K562 (cell line): Measurements from ENCODE around the gene SUPT5H. TPM values are rescaled to one million over a fixed set of nuclear protein-coding genes. Genes with fewer than 3 reads are reported as not detected.

Experiments
- ATAC-seq: fragments of 200-7000 bp; cut with Tn5 transposase; 3 replicates; pipeline ENCODE4 v1.9.1; 2020; ENCODE audit warnings: moderate library complexity
- BruUV-seq: library from RNA; stranded (reverse); fragments of 400-500 nt; replicated peaks from 2 replicates; lab custom pipeline; 2021; lab: Mats Ljungman, UMichigan
- CTCF ChIA-PET: fragments of 300-600 bp; formaldehyde crosslinking; extraction: SDS; loops from one replicate; lab custom pipeline; 2021; ENCODE audit warnings: low intra/inter-chr PET ratio; lab: Yijun Ruan, JAX
- POLR2A ChIA-PET: fragments of 300-600, 350-650 bp; sonication (Branson Sonifier 250); formaldehyde crosslinking; extraction: SDS; loops from one replicate; lab custom pipeline; 2021; ENCODE audit warnings: antibody characterized with exemption, inconsistent platforms; lab: Yijun Ruan, JAX
- DNase-seq, 4 experiments: peaks; one replicate each; pipeline versions ENCODE4 v3.0.0 to v3.0.0-alpha.2; 2011 to 2018; ENCODE audit warnings: low spot score in 3 of 4, mixed read lengths in 3 of 4; ENCODE audit errors: extremely low read depth in 1 of 4
- FAIRE-seq: peaks from 2 replicates; lab custom pipeline; 2011; peaks lifted over from hg19 to GRCh38; lab: Jason Lieb, UNC
- H2AFZ ChIP-seq: 2 replicates; pipeline ENCODE4 v1.6.0; 2011; ENCODE audit warnings: low read depth, low read length, control low read depth, inconsistent platforms
- H3K27ac ChIP-seq: fragments of 200-600 bp; 3 replicates; pipeline ENCODE4 v1.8.0; 2011; ENCODE audit warnings: low read depth, mild to moderate bottlenecking, control low read depth, inconsistent platforms, low read length, moderate library complexity, mixed read lengths; ENCODE audit errors: extremely low read depth
- H3K27me3 ChIP-seq, 2 experiments: fragments of 300-600 bp in 1 of 2; 2 replicates in 1 of 2; 3 replicates in 1 of 2; pipeline versions ENCODE4 v1.6.0 to v1.8.0; 2011; ENCODE audit warnings: inconsistent platforms in 2 of 2, low read length in 2 of 2, mild to moderate bottlenecking in 1 of 2, mixed read lengths in 1 of 2, moderate library complexity in 1 of 2; ENCODE audit not compliant: control insufficient read depth in 2 of 2, insufficient read depth in 2 of 2
- H3K36me3 ChIP-seq: fragments of 300-600 bp; 3 replicates; pipeline ENCODE4 v1.8.0; 2011; ENCODE audit warnings: mild to moderate bottlenecking, low read length, inconsistent platforms; ENCODE audit not compliant: control insufficient read depth, insufficient read depth
- H3K4me1 ChIP-seq, 2 experiments: fragments of 200-600 bp in 1 of 2; replicated peaks in 1 of 2; 2 replicates in 1 of 2; 3 replicates in 1 of 2; pipeline versions ENCODE4 v1.5.1 to v1.8.0; 2011; ENCODE audit warnings: inconsistent platforms in 2 of 2, low read length in 2 of 2, mild to moderate bottlenecking in 1 of 2, mixed read lengths in 1 of 2, moderate library complexity in 1 of 2; ENCODE audit not compliant: control insufficient read depth in 2 of 2, insufficient read depth in 2 of 2
- H3K4me2 ChIP-seq: 2 replicates; pipeline ENCODE4 v1.6.1; 2011; ENCODE audit warnings: low read length, control low read depth, inconsistent platforms, mixed read lengths; ENCODE audit not compliant: insufficient read depth
- H3K4me3 ChIP-seq: fragments of 200-600 bp; sonication (generic), shearing (Covaris generic); 2 replicates; pipeline ENCODE4 v1.5.1; 2016; ENCODE audit warnings: control low read depth, inconsistent platforms
- H3K79me2 ChIP-seq: fragments of 200-600 bp; 3 replicates; pipeline ENCODE4 v1.8.0; 2011; ENCODE audit warnings: low read length, inconsistent platforms; ENCODE audit not compliant: control insufficient read depth, insufficient read depth
- H3K9ac ChIP-seq, 2 experiments: 2 replicates each; pipeline versions ENCODE4 v1.6.0 to v1.6.1; 2011; ENCODE audit warnings: low read depth in 2 of 2, low read length in 2 of 2, control low read depth in 1 of 2, inconsistent platforms in 1 of 2, mild to moderate bottlenecking in 1 of 2, mixed read lengths in 1 of 2; ENCODE audit not compliant: insufficient read depth in 1 of 2
- H3K9me1 ChIP-seq: one replicate; pipeline ENCODE4 v1.6.0; 2011; ENCODE audit warnings: inconsistent platforms, mild to moderate bottlenecking, low read length, moderate library complexity; ENCODE audit not compliant: control insufficient read depth, insufficient read depth
- H3K9me3 ChIP-seq: replicated peaks from 2 replicates; pipeline ENCODE4 v1.5.1; 2011; ENCODE audit warnings: low read depth, low read length, inconsistent platforms; ENCODE audit not compliant: control insufficient read depth, insufficient read depth
- H4K20me1 ChIP-seq: replicated peaks from 2 replicates; pipeline ENCODE4 v1.6.1; 2011; ENCODE audit warnings: low read length, inconsistent platforms, mixed read lengths; ENCODE audit not compliant: control insufficient read depth, insufficient read depth
- ARID3A ChIP-seq: IDR thresholded peaks from 2 replicates; pipeline ENCODE4 v1.6.1; 2012; ENCODE audit warnings: low read depth, low read length, improper control_type of control experiment, borderline replicate concordance
- BCOR ChIP-seq: fragments of 450-650 bp; IDR thresholded peaks from 2 replicates; pipeline ENCODE4 v1.6.1; 2016
- BRD9 ChIP-seq: fragments of 450-650 bp; IDR thresholded peaks from 2 replicates; pipeline ENCODE4 v1.6.1; 2018; ENCODE audit warnings: low read depth; ENCODE audit not compliant: partially characterized antibody
- CAMTA2 ChIP-seq: fragments of 250-450 bp; sonication (Bioruptor Pico); conservative IDR thresholded peaks from 2 replicates; pipeline ENCODE4 v1.5.1; 2022
- CBX8 ChIP-seq: fragments of 200-600 bp; sonication (generic); IDR thresholded peaks from 2 replicates; pipeline ENCODE4 v1.6.1; 2012; ENCODE audit warnings: borderline replicate concordance, mixed run types, low read depth, mild to moderate bottlenecking, moderate library complexity, mixed read lengths, low read length, control low read depth, inconsistent platforms; ENCODE audit not compliant: poor library complexity, severe bottlenecking; ENCODE audit errors: extremely low read depth
- MCM3 ChIP-seq: fragments of 450-650 bp; IDR thresholded peaks from 2 replicates; pipeline ENCODE4 v1.6.1; 2016
- MCM7 ChIP-seq, 2 experiments: fragments of 450-650 bp; IDR thresholded peaks; 2 replicates each; pipeline ENCODE4 v1.6.1; 2016 to 2018
- PML ChIP-seq: IDR thresholded peaks from 2 replicates; pipeline ENCODE4 v1.6.1; 2012; ENCODE audit warnings: low read length, inconsistent platforms
- RBFOX2 ChIP-seq: fragments of 200-400 bp; formaldehyde crosslinking; IDR thresholded peaks from 2 replicates; pipeline ENCODE4 v1.6.1; 2017; ENCODE audit warnings: low read depth, mild to moderate bottlenecking, low read length, moderate library complexity
- SRF ChIP-seq, 2 experiments: fragments of 250-450, 450-650 bp in 1 of 2; sonication (Bioruptor Pico) in 1 of 2; sonication (generic) in 1 of 2; formaldehyde crosslinking; IDR thresholded peaks; 2 replicates each; pipeline versions ENCODE4 v1.5.0 to v1.5.1; 2020 to 2022; ENCODE audit warnings: mild to moderate bottlenecking in 1 of 2, missing genetic modification reagents in 1 of 2
- ZNF584 ChIP-seq: fragments of 200-800 bp; sonication (Bioruptor generic); IDR thresholded peaks from 2 replicates; pipeline ENCODE4 v1.6.1; 2016; ENCODE audit warnings: low read depth, mild to moderate bottlenecking, missing genetic modification characterization, missing compliant biosample characterization
- WGBS: fragments of 100-300 bp; shearing (Covaris generic); methylation state at CpG from one replicate; pipeline ENCODE4 v1.1.6; 2016; ENCODE audit warnings: low coverage, mixed read lengths; ENCODE audit not compliant: insufficient coverage; ENCODE audit errors: missing lambda C conversion rate; 5-methylcytosine and 5-hydroxymethylcytosine counted together
- in situ Hi-C: fragments of 300-500 bp; cut with MboI; formaldehyde crosslinking; loops from 4 replicates; pipeline ENCODE4 v1.15.0; 2018; ENCODE audit warnings: inconsistent platforms, mixed read lengths
- intact Hi-C: fragments of 100-400 bp; cut with micrococcal nuclease; formaldehyde crosslinking; loops from 2 replicates; pipeline ENCODE4 v1.14.2; 2022
- polyA plus RNA-seq, 8 experiments: library from polyadenylated mRNA; depleted of rRNA in 4 of 8; stranded (reverse) in 5 of 8; unstranded in 3 of 8; fragments of >200 nt; fragmentation: Nextera tagmentation in 2 of 8; fragmentation: Illumina TruSeq in 1 of 8; extraction: Ambion mirVana in 2 of 8; extraction: Trizol in 1 of 8; gene quantifications; 2 replicates each; pipeline versions ENCODE4 v1.2.1 to v1.2.3, GENCODE V29; 2011 to 2014; ENCODE audit warnings: inconsistent platforms in 1 of 8, missing spikeins in 1 of 8
- total RNA-seq, 7 experiments: library from RNA; depleted of rRNA in 6 of 7; stranded (reverse); fragments of >200 nt in 6 of 7; fragmentation: Illumina TruSeq in 2 of 7; extraction: Trizol in 2 of 7; gene quantifications; 2 replicates each; pipeline versions ENCODE4 v1.2.1 to v1.2.3, GENCODE V29; 2011 to 2021; ENCODE audit warnings: low replicate concordance in 1 of 7

SUPT5H gene
- total and polyA plus RNA-seq, 9 of the 15 experiments (the other 6 are each of a cell fraction or from before 2014, with no cell fraction given): 13.3 to 85.9 (median 35.9) TPM

- Histone ChIP-seq H3K9me3 (no peaks in the 10 kb centered on the region), H3K79me2 (no peaks in the 10 kb centered on the region), H3K36me3 (no peaks in the 10 kb centered on the region), H3K27ac (no peak overlapping the region), H3K9me1 (no peaks in the 10 kb centered on the region), H4K20me1 (no peaks in the 10 kb centered on the region), H3K4me2 (no peak overlapping the region), H2AFZ (no peak overlapping the region), H3K4me1 (peaks cover 21 to 32% of the 10 kb centered on the region in 2 experiments; a peak in 4 of 5 replicates), H3K27me3 (peaks cover 4 to 19% of the 10 kb centered on the region in 2 experiments; a peak in 4 of 5 replicates), H3K9ac (no peak overlapping the region; a peak in 1 of 4 replicates), H3K4me3 (no peak overlapping the region)
- no peak for TF ChIP-seq PML
- no peak for TF ChIP-seq CBX8
- TF ChIP-seq RBFOX2: no peak
- no peak for TF ChIP-seq MCM3
- TF ChIP-seq BRD9: no peak
- intact Hi-C loops: no loop called here
- ChIA-PET POLR2A (no interaction called here), CTCF (no interaction called here)
- FAIRE-seq: no peak
- ATAC-seq: no peak
- in situ Hi-C loops: no loop called here
- no TSS peak for BruUV-seq
- 80% methylated on average over 23 of the region's 44 CpGs for WGBS
- no peak for DNase-seq
These were observed 70.3 kb downstream of the SUPT5H start for GRCh38 chr19:39515551-39516191.

- FAIRE-seq (no peak), ATAC-seq (no peak), DNase-seq (no peak)
- Histone ChIP-seq H3K4me2 (no peak overlapping the region), H3K36me3 (no peaks in the 10 kb centered on the region), H3K27me3 (peaks cover 4 to 19% of the 10 kb centered on the region in 2 experiments; a peak in 4 of 5 replicates), H3K9me3 (no peaks in the 10 kb centered on the region), H3K9me1 (no peaks in the 10 kb centered on the region), H3K79me2 (no peaks in the 10 kb centered on the region), H3K9ac (peak overlapping the region in 1 of 2 experiments; percentile 2; a peak in 1 of 4 replicates), H3K27ac (no peak overlapping the region), H3K4me3 (no peak overlapping the region), H4K20me1 (no peaks in the 10 kb centered on the region), H3K4me1 (peaks cover 21 to 32% of the 10 kb centered on the region in 2 experiments; a peak in 4 of 5 replicates), H2AFZ (no peak overlapping the region)
- no peak for TF ChIP-seq ARID3A
- TF ChIP-seq MCM7 (IDR thresholded peaks at IDR 0.05): 0 out of 4 replicates have a peak, but pooled peaks of 1 of the 2 experiments have one; percentile 9
- no peak for TF ChIP-seq SRF (CRISPR knock-in tag; IDR thresholded peaks at IDR 0.05)
- TF ChIP-seq BCOR: peak; percentile 28; the same call in 1 of the 2 replicates
- no peak for TF ChIP-seq CAMTA2 (CRISPR knock-in tag)
- TF ChIP-seq ZNF584 (CRISPR knock-in tag): no peak
- in situ Hi-C loops: no loop called here
- ChIA-PET CTCF (no interaction called here), POLR2A (no interaction called here)
- BruUV-seq: no TSS peak
- intact Hi-C loops: no loop called here
- WGBS: 34% methylated on average over 6 of the region's 6 CpGs
These were observed 70.9 kb downstream of the SUPT5H start for GRCh38 chr19:39516270-39516669.
